HPDE6-E6E7 (cell line): ENCODE data around the gene WWTR1.

Experiments used
- DNase-seq: peaks from one replicate; pipeline ENCODE4 v3.0.0; 2011; ENCODE audit warnings: missing footprints; ENCODE audit errors: extremely low spot score

WWTR1 gene

DNA sequence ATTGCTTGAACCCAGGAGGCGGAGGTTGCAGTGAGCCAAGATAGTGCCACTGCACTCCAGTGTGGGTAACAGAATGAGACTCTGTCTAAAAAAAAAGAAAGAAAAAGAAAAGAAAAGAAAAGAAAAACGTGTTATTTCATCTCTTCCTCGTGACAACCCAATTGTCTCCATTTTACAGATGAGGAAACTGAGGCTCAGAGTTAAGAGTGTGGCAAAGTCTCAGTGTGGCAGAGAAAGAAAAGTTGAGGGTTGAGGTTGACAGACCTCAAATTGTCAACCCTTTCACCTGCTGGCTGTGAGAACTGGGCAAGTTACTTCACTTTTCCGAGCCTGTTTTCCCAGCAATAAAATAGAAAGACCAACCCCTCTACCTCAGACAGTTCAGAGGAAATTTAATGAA is 123.7 kb downstream of the WWTR1 start:
- no peak for DNase-seq

GRCh38 chr3:149532489-149533180 is 125.2 kb downstream of the WWTR1 start:
- DNase-seq = no peak

DNA sequence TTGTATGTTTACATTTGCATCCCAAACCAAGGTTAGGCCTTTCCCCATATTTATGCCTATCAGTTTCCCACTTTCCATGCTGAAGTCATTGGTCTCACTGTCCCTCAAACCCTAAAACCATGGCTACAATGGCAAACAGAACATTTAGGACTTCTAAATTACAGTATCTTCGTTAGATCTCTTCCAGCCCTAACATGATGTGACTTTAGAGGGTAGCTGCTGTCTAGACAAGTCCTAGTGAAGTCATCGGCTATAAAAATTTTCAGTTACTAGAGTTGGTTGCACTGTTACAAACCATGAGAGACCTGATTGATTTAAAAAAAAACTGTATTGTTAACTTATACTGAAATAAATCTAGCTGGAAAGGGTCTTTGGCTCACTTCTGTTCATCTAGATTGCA is 128.7 kb downstream of the WWTR1 start:
- no peak for DNase-seq

DNA sequence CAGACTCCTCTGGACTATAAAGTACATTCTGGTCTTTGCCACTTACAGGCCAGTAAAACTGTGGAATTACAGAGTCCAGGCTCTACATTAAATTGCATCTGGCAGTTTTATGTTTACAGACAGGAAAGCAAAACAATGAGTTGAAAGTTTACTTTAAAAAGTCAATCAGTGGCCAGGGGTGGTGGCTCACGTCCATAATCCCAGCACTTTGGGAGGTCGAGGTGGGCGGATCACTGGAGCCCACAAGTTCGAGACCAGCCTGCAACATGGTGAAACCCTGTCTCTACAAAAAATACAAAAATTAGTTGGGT is 129.5 kb downstream of the WWTR1 start:
- DNase-seq = no peak

DNA sequence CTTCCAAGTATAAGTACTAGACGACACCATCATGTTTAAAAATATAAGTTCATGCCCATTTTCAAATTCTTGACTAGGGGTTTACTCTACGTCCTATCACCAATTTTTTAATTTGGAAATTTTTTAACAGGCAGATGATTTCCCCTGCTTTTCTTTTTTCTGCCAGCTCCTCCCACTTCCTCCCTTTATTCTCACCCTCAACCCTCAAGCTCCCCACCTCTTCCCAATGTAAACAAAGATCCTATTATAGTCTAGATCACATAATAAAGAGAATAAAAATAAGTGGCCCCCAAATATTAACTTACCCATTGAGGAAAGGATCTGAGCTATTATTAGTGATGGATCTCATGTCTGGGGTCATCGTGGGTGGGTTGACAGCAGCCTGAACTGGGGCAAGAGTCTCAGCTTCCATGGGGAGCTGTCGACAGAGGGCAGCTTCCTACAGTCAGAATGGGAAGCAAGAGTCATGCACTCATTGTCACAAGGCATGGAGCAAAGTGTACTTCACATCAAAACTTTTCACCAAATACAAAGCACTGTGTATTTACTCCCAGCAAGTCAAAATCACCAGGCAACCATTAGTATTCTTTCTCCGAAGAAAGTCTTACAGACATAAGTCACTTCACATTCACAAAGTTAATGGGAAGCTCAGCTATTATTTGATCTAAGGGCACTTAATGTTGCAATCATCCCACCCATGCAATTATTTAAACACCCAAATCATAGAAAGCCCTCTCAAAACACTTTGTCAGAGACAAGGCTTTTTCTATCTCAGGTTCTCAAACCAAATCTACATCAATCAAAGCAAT is 130.1 kb downstream of the WWTR1 start:
- DNase-seq = no peak

DNA sequence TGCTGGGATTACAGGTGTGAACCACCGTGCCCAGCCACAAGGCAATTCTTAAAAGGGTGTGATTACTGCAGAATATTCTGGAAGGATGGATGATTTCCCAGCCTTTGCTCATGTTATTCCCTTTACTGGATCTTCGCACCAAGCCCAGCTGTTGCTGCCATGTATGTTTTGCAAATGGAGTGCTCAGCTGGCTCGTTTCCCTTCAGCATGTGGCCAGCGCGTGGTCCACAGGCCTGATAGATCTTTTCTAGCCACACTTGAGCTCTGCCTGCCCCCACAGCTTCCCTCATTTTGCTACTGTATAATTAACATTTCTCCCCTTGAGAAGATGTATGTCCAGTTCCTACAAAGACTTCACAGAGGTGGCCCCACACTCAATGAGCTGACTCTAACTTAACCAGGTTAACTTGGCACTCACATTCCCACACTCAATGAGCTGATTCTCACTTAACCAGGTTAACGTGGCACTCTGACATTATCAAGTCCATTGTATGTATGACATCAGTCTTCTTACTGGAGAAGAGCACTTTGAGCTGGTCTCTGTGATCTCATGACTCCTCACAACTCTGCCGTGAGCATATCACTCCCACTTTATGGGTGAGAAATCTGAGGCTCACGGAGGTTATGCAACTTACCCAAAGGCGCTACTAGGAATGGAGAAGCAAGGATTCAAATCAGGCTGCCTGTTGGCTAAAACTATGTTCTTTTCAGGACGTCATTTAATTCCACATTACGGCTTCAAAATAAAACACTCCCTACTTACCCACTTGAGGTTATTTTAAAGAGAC is 134.1 kb downstream of the WWTR1 start:
- no peak for DNase-seq

- DNase-seq = no peak
Observed at GRCh38 chr3:149519912-149520311, 137.9 kb downstream of the WWTR1 start.

DNA sequence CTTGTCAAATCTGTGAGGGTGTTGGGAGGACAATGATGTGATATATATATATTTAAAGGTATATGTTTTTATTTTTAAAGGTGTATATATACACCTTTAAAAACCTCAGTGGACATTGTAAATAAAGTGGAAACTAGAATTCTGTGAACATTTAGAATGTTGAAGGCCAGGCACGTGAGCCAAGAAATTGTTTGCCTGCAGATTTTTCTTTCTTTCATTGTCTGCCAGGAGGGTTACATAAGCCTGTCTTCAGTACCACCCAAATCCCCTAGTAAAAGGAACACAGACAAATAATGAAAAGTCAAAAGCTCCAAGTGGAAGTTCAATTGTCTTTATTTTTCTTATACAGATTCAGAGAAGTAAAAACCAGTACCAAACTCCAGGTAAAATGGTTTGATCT is 140.9 kb downstream of the WWTR1 start:
- DNase-seq = no peak

GRCh38 chr3:149515249-149515648 is 142.6 kb downstream of the WWTR1 start:
- DNase-seq = no peak

- DNase-seq = no peak
Observed at GRCh38 chr3:149514471-149514870, 143.4 kb downstream of the WWTR1 start.

GRCh38 chr3:149512073-149512782 is 145.6 kb downstream of the WWTR1 start:
- peak; percentile 69 for DNase-seq

DNA sequence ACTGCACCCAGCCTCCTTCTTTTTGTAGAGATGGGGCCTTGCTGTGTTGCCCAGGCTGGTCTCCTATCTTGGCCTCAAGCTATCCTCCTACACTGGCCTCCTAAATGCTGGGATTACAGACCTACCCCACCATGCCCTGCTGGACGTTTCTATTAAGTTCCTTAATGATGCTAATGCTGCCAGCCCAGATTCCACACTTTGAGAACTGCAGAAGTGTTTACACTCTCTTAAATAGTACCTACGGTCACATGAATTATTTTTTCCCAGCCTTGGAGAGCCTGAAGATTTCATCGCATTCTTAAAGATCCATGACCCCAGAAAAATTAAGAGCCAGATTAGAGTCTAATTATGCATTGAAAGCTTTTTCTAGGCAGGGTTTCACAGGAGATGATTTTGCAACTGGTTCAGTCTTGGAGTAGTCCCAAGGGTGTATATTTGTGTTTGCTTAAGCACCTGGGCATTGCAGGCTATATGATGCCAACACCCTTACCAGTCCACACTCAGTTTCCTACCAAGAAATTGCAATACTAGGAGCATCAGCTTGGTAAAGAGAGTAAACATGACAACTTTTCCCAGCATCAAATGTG is 146.7 kb downstream of the WWTR1 start:
- DNase-seq = no peak

GRCh38 chr3:149510480-149510879 is 147.3 kb downstream of the WWTR1 start:
- DNase-seq = no peak

GRCh38 chr3:149509526-149509925 is 148.3 kb downstream of the WWTR1 start:
- no peak for DNase-seq

- DNase-seq = no peak
Observed at GRCh38 chr3:149507491-149508324, 150.1 kb downstream of the WWTR1 start.

- DNase-seq = no peak
Observed at GRCh38 chr3:149506965-149507364, 150.9 kb downstream of the WWTR1 start.

DNA sequence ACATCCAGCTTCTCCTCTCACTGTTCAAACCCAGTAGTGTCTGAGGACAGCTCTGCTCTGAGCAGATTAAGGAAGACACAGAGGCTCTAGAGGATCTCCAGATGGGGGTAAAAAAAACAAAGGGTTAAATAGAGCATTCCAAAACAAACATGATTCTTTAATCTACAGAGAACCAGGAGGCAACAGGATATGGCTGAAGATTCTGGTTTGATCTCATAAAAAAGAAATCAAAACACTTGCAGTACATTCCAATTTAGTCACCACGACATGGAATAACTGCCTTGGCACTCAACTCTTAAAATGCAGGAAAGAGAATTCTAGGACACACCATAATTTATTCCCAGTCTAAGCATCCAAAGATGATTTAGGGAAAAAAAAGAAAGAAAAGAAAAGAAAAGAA is 151.3 kb downstream of the WWTR1 start:
- DNase-seq = no peak

GRCh38 chr3:149502438-149502837 is 155.4 kb downstream of the WWTR1 start:
- no peak for DNase-seq

DNA sequence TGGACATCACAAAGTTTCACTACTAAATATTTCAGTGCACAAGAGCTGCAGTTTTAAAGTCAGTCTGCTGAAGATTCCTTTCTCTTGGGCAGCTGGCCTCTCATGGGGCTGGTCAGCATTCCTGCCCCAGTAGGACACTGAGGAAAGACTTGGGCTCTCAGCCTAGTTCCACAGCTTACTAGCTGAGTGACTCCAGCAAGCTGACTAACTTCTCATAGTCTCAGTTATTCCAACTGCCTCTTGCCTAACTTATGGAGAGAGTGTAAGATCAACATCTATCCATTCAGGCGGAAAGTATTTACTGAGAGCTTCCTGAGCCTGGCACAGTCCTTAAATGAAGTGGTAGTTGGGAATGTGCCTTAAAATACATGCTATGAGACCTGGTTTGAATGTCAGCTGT is 156.3 kb downstream of the WWTR1 start:
- no peak for DNase-seq

DNA sequence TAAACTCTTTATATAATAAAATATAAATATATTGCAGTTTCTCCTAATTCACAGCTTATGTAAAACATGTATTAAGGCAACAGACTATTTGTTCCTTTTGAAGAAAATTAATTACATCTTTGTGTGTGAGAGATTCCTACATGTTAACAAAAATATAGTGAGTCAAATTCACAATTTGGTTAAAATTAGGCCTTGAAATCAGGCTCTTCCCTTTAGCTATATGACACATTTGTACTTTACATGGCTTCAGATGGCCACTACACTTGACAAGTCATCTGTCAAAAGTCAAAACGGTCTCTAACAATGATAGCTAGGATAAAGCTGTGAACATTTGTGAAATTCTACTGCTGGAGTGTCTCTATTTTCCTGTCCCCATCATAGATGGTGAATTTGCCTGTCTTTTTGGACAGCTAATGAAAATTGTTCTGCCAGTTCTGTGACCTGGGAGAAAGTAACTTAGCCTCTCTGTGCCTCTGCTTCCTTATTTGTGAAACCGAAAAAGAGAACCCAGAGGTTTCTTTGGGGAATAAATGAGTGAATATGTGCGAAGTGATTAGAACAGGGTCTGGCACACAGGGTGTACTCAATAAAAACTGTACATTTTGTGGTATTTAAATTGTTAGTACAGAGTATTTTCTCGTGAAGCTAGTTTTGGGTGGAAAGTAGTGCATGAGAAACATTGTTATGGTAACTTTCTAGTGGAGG is 159.7 kb downstream of the WWTR1 start:
- DNase-seq = no peak
